Measurements from ENCODE around the gene AKNAD1.

DNA sequence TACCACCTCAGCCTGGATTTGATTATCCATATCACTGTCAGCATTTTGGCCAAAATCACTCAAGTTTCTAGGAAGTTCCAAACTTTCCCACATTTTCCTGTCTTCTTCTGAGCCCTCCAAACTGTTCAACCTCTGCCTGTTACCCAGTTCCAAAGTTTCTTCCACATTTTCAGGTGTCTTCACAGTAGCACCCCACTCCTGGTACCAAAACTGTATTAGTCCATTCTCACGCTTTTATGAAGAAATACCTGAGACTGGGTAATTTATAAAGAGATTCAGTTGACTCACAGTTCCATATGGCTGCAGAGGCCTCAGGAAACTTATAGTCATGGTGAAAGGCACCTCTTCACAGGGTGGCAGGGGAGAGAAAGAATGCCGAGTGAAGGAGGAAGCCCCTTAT, 71.0 kb downstream of the AKNAD1 start:
- TF ChIP-seq, protein P1, sequence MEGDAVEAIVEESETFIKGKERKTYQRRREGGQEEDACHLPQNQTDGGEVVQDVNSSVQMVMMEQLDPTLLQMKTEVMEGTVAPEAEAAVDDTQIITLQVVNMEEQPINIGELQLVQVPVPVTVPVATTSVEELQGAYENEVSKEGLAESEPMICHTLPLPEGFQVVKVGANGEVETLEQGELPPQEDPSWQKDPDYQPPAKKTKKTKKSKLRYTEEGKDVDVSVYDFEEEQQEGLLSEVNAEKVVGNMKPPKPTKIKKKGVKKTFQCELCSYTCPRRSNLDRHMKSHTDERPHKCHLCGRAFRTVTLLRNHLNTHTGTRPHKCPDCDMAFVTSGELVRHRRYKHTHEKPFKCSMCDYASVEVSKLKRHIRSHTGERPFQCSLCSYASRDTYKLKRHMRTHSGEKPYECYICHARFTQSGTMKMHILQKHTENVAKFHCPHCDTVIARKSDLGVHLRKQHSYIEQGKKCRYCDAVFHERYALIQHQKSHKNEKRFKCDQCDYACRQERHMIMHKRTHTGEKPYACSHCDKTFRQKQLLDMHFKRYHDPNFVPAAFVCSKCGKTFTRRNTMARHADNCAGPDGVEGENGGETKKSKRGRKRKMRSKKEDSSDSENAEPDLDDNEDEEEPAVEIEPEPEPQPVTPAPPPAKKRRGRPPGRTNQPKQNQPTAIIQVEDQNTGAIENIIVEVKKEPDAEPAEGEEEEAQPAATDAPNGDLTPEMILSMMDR (IDR thresholded peaks at IDR 0.05), result no peak
- no peak for TF ChIP-seq POLR2A (IDR thresholded peaks at IDR 0.05)

Data from right lobe of liver (tissue), 4 donors.